Spinal cord (tissue), 10 donors: ENCODE data around the gene AP1AR. TPM values are rescaled to one million over a fixed set of nuclear protein-coding genes. Genes with fewer than 3 reads are reported as not detected.
"Not testable (repeated sequence)": the region's sequence is repeated elsewhere in the genome, so short reads cannot be mapped to it uniquely, and the experiment has no call there.

Experiments used
- DNase-seq, 6 donors: peaks; one replicate each; pipeline versions ENCODE4 v3.0.0 to v3.0.0-alpha.2; 2013 to 2015; ENCODE audit warnings: low spot score in 6 of 6, low read depth in 4 of 6
- H3K27ac ChIP-seq: one replicate; pipeline ENCODE4 v1.5.1; 2013; ENCODE audit warnings: low read depth, low read length, control low read depth
- H3K27me3 ChIP-seq: one replicate; pipeline ENCODE4 v1.6.1; 2013; ENCODE audit warnings: low read length; ENCODE audit not compliant: control insufficient read depth, insufficient read depth
- H3K36me3 ChIP-seq: one replicate; pipeline ENCODE4 v1.6.1; 2013; ENCODE audit warnings: low read length; ENCODE audit not compliant: control insufficient read depth, insufficient read depth
- H3K4me1 ChIP-seq: one replicate; pipeline ENCODE4 v1.6.1; 2013; ENCODE audit warnings: low read length; ENCODE audit not compliant: control insufficient read depth, insufficient read depth
- H3K4me3 ChIP-seq: one replicate; pipeline ENCODE4 v1.5.1; 2013; ENCODE audit warnings: low read depth, low read length, control low read depth
- H3K9me3 ChIP-seq: one replicate; pipeline ENCODE4 v1.6.1; 2013; ENCODE audit warnings: low read length; ENCODE audit not compliant: control insufficient read depth, insufficient read depth
- WGBS: methylation state at CpG from one replicate; pipeline ENCODE4 v1.1.5; 2013; ENCODE audit warnings: missing lambda C conversion rate; ENCODE audit not compliant: insufficient coverage; 5-methylcytosine and 5-hydroxymethylcytosine counted together
- polyA plus RNA-seq, 2 donors: library from polyadenylated mRNA; unstranded; fragments of 120-200 nt; gene quantifications; one replicate each; pipeline ENCODE4 v1.2.1, GENCODE V29; 2013; ENCODE audit not compliant: insufficient read length in 2 of 2
- total RNA-seq, 2 donors: library from RNA; depleted of rRNA in 1 of 2; stranded (reverse); fragments of 120-200 nt in 1 of 2; fragments of >200 nt in 1 of 2; gene quantifications; one replicate each; pipeline versions ENCODE4 v1.2.3 to v1.2.4, GENCODE V29; 2013 to 2014
- donor health status: healthy.

AP1AR gene
- total and polyA plus RNA-seq, 4 donors: 17.3 to 49.5 (median 32.8) TPM

GRCh38 chr4:112302320-112303274, 71.0 kb downstream of the AP1AR start:
- Histone ChIP-seq H3K9me3 (no peaks in the 10 kb centered on the region), H3K4me1 (no peaks in the 10 kb centered on the region), H3K27ac (no peak overlapping the region), H3K4me3 (no peak overlapping the region), H3K27me3 (no peaks in the 10 kb centered on the region), H3K36me3 (no peaks in the 10 kb centered on the region)
- WGBS: 79% methylated on average over 3 of the region's 5 CpGs
- no peak for DNase-seq

- DNase-seq, H3K4me3 ChIP-seq, H3K27ac ChIP-seq, H3K9me3 ChIP-seq, H3K4me1 ChIP-seq, H3K27me3 ChIP-seq, H3K36me3 ChIP-seq: not testable (repeated sequence)
- no CpG with 5 or more reads among the region's 3 CpGs for WGBS
Observed at GRCh38 chr4:112305477-112305876, 73.9 kb downstream of the AP1AR start.

- WGBS: 7% methylated on average over 12 of the region's 12 CpGs
- H3K27ac ChIP-seq, H3K4me3 ChIP-seq, H3K9me3 ChIP-seq, H3K4me1 ChIP-seq, H3K27me3 ChIP-seq, H3K36me3 ChIP-seq: not testable (repeated sequence)
- peak in 2 of 6 donors; percentile 66 to 71 for DNase-seq
Observed at GRCh38 chr4:112309263-112309791, 77.7 kb downstream of the AP1AR start.

- H3K9me3 ChIP-seq: no peaks in the 10 kb centered on the region
- WGBS: 85% methylated on average over 3 of the region's 5 CpGs
Observed at GRCh38 chr4:112311516-112311915, 79.9 kb downstream of the AP1AR start.

GRCh38 chr4:112312610-112313239, 81.1 kb downstream of the AP1AR start:
- no peak overlapping the region for H3K4me3 ChIP-seq
- peaks cover 2% of the 10 kb centered on the region for H3K27me3 ChIP-seq
- DNase-seq: no peak
- H3K9me3 ChIP-seq: no peaks in the 10 kb centered on the region
- no peaks in the 10 kb centered on the region for H3K4me1 ChIP-seq
- 57% methylated on average over 2 of the region's 5 CpGs for WGBS
- H3K36me3 ChIP-seq: no peaks in the 10 kb centered on the region
- no peak overlapping the region for H3K27ac ChIP-seq

More at GRCh38 chr4:112311516-112311915, 79.9 kb downstream of the AP1AR start:
- H3K4me1 ChIP-seq: no peaks in the 10 kb centered on the region
- H3K27me3 ChIP-seq: no peaks in the 10 kb centered on the region
- DNase-seq: no peak
- H3K27ac ChIP-seq: no peak overlapping the region
- H3K4me3 ChIP-seq: no peak overlapping the region
- no peaks in the 10 kb centered on the region for H3K36me3 ChIP-seq

GRCh38 chr4:112315446-112315845, 83.9 kb downstream of the AP1AR start:
- Histone ChIP-seq H3K27ac (no peak overlapping the region), H3K36me3 (no peaks in the 10 kb centered on the region), H3K4me3 (no peak overlapping the region), H3K9me3 (no peaks in the 10 kb centered on the region), H3K4me1 (no peaks in the 10 kb centered on the region), H3K27me3 (peaks cover 6% of the 10 kb centered on the region)
- WGBS: no CpG with 5 or more reads among the region's 3 CpGs
- no peak for DNase-seq

GRCh38 chr4:112316360-112316759, 84.8 kb downstream of the AP1AR start:
- DNase-seq: no peak
- H3K27me3 ChIP-seq: peaks cover 6% of the 10 kb centered on the region
- no peaks in the 10 kb centered on the region for H3K36me3 ChIP-seq
- no CpG with 5 or more reads among the region's 2 CpGs for WGBS
- no peaks in the 10 kb centered on the region for H3K4me1 ChIP-seq
- H3K4me3 ChIP-seq: no peak overlapping the region
- H3K27ac ChIP-seq: no peak overlapping the region
- no peaks in the 10 kb centered on the region for H3K9me3 ChIP-seq

GRCh38 chr4:112318239-112319142, 86.9 kb downstream of the AP1AR start:
- H3K36me3 ChIP-seq: no peaks in the 10 kb centered on the region
- no peaks in the 10 kb centered on the region for H3K9me3 ChIP-seq
- no peak for DNase-seq
- H3K4me3 ChIP-seq: no peak overlapping the region
- WGBS: 91% methylated on average over 3 of the region's 5 CpGs
- no peaks in the 10 kb centered on the region for H3K4me1 ChIP-seq
- H3K27ac ChIP-seq: no peak overlapping the region
- H3K27me3 ChIP-seq: peaks cover 8% of the 10 kb centered on the region
